ENCODE results near the gene SYNJ2. TPM values are rescaled to one million over a fixed set of nuclear protein-coding genes. Genes with fewer than 3 reads are reported as not detected.

SYNJ2 gene
- total and polyA plus RNA-seq, 4 donors, result 3.4 to 8.8 (median 4.8) TPM

DNA sequence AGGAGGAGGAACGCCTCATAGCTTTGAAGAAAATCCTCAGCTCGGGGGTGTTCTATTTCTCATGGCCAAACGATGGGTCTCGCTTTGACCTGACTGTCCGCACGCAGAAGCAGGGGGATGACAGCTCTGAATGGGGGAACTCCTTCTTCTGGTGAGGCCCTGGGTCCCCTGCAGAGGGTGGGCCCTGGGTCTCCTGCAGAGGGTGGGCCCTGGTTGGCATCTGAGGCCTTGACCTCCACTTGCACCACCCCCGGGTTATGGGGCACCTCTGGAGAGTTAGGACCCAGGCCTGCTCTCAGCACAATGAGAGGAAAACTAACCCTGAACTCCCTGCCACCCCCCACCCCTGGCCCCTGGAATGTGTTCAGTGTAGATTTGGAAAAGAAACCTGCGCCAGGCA, 47.2 kb downstream of the SYNJ2 start:
- Histone ChIP-seq H3K4me3 (no peak overlapping the region), H3K4me1 (ENCODE audit: control insufficient read depth in 5 of 5, insufficient read depth in 5 of 5, low read length in 5 of 5) (peaks cover 15 to 57% (median 22%) of the 10 kb centered on the region in 5 donors), H3K9ac (ENCODE audit: insufficient read depth in 1 of 2, low read length in 2 of 2) (no peak overlapping the region), H3K36me3 (ENCODE audit: control insufficient read depth in 4 of 4, insufficient read depth in 4 of 4, low read length in 4 of 4) (no peaks in the 10 kb centered on the region), H3K27me3 (ENCODE audit: control insufficient read depth in 3 of 3, insufficient read depth in 3 of 3, low read length in 2 of 3) (no peaks in the 10 kb centered on the region), H3K9me3 (ENCODE audit: control insufficient read depth in 4 of 4, insufficient read depth in 3 of 4, low read length in 3 of 4) (no peaks in the 10 kb centered on the region), H3K27ac (ENCODE audit: low read depth in 1 of 2, low read length in 1 of 2) (no peak overlapping the region)
- DNase-seq, result no peak
- TF ChIP-seq, protein P1, sequence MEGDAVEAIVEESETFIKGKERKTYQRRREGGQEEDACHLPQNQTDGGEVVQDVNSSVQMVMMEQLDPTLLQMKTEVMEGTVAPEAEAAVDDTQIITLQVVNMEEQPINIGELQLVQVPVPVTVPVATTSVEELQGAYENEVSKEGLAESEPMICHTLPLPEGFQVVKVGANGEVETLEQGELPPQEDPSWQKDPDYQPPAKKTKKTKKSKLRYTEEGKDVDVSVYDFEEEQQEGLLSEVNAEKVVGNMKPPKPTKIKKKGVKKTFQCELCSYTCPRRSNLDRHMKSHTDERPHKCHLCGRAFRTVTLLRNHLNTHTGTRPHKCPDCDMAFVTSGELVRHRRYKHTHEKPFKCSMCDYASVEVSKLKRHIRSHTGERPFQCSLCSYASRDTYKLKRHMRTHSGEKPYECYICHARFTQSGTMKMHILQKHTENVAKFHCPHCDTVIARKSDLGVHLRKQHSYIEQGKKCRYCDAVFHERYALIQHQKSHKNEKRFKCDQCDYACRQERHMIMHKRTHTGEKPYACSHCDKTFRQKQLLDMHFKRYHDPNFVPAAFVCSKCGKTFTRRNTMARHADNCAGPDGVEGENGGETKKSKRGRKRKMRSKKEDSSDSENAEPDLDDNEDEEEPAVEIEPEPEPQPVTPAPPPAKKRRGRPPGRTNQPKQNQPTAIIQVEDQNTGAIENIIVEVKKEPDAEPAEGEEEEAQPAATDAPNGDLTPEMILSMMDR (IDR thresholded peaks at IDR 0.05; ENCODE audit: control extremely low read depth, extremely low read depth), result no peak
- ATAC-seq (ENCODE audit: insufficient read depth, low FRiP score), result no peak
- WGBS, 2 donors, result 91 to 93% methylated on average over 8 of the region's 8 CpGs

DNA sequence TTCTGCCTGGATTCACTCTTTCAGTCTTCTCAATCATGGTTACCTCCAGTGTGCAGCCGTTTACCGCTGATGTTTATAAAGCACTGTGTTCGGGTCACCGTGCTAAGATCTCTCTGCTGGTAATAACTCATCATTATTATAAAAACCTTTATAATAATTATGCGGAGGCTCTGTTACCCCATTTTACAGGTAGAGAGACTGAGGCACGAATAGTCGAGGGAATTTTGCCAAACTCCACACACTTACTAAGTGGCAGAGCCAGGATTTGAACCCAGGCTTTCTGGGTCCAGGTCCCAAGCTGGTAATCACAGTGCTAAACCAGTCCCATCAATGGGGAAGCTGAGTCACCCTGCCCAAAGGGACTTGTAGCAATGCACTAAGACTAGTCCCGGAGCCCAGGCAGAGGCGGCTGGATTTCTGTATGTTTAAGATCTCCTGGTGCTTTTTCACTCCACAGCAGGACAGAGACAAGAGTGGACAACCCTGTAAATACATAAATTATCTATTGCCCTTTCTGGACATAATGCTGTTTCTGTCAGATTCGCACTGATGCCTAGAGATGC, 48.1 kb downstream of the SYNJ2 start:
- no peak for DNase-seq
- H3K4me1 ChIP-seq (ENCODE audit: control insufficient read depth in 5 of 5, insufficient read depth in 5 of 5, low read length in 5 of 5), result peaks cover 15 to 58% (median 22%) of the 10 kb centered on the region in 5 donors

DNA sequence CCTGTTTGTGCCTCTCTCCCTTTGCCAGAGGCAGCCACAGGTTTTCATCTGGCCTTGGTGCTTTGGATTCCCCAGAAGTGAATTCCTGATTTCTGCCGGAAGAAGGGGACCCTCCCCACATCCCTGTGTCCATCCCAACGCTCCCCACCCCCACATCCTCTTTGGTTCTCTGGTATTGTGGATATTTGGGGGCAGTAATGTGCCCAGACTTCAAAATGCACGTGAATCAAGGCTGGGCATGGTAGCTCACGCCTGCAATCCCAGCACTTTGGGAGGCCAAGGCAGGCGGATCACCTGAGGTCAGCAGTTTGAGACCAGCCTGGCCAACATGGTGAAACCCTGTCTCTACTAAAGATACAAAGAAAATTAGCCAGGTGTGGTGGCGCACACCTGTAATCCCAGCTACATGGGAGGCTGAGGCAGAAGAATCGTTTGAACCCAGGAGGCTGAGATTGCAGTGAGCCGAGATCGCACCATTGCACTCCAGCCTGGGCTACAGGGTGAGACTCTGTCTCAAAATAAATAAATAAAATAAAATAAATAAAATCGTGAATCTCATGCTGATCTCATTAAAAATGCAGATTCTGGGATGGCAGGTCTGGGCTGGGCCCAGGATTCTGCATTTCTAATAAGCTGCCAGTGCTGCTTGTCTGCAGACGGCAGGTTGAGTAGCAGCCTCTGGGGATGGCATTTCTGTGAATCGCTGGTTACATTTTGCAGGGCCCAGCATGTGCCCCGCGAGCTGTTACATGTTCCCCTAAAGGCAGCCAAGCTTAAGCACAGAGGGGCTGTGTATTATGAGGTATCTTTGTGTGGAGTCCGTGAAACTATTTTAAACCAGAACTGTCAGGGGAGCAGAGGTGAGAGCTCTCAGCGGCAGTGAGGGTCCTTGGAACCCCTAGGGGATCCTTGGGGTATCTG, 49.0 kb downstream of the SYNJ2 start:
- Histone ChIP-seq H3K27ac (ENCODE audit: low read depth in 1 of 2, low read length in 1 of 2) (peak overlapping the region in 1 of 2 donors; percentile 67), H3K4me1 (ENCODE audit: control insufficient read depth in 5 of 5, insufficient read depth in 5 of 5, low read length in 5 of 5) (peaks cover 15 to 57% (median 22%) of the 10 kb centered on the region in 5 donors), H3K27me3 (ENCODE audit: control insufficient read depth in 3 of 3, insufficient read depth in 3 of 3, low read length in 2 of 3) (no peaks in the 10 kb centered on the region), H3K9me3 (ENCODE audit: control insufficient read depth in 4 of 4, insufficient read depth in 3 of 4, low read length in 3 of 4) (no peaks in the 10 kb centered on the region), H3K4me3 (no peak overlapping the region), H3K9ac (ENCODE audit: insufficient read depth in 1 of 2, low read length in 2 of 2) (no peak overlapping the region), H3K36me3 (ENCODE audit: control insufficient read depth in 4 of 4, insufficient read depth in 4 of 4, low read length in 4 of 4) (no peaks in the 10 kb centered on the region)
- whole genome bisulfite sequencing, 2 donors, result 93 to 94% methylated on average over 16 of the region's 16 CpGs
- ATAC-seq (ENCODE audit: insufficient read depth, low FRiP score), result no peak
- TF ChIP-seq, protein P1 (IDR thresholded peaks at IDR 0.05; ENCODE audit: control extremely low read depth, extremely low read depth), result no peak
- DNase-seq, result no peak

More for the DNA sequence above, 48.1 kb downstream of the SYNJ2 start:
- 97 to 98% methylated on average over 10 of the region's 10 CpGs for WGBS, 2 donors
- H3K27me3 ChIP-seq (ENCODE audit: control insufficient read depth in 3 of 3, insufficient read depth in 3 of 3, low read length in 2 of 3), result no peaks in the 10 kb centered on the region
- H3K36me3 ChIP-seq (ENCODE audit: control insufficient read depth in 4 of 4, insufficient read depth in 4 of 4, low read length in 4 of 4), result no peaks in the 10 kb centered on the region
- ATAC-seq (ENCODE audit: insufficient read depth, low FRiP score), result no peak
- H3K4me3 ChIP-seq, result no peak overlapping the region
- H3K27ac ChIP-seq (ENCODE audit: low read depth in 1 of 2, low read length in 1 of 2), result no peak overlapping the region
- no peak overlapping the region for H3K9ac ChIP-seq (ENCODE audit: insufficient read depth in 1 of 2, low read length in 2 of 2)
- TF ChIP-seq, protein P1 (IDR thresholded peaks at IDR 0.05; ENCODE audit: control extremely low read depth, extremely low read depth), result no peak
- no peaks in the 10 kb centered on the region for H3K9me3 ChIP-seq (ENCODE audit: control insufficient read depth in 4 of 4, insufficient read depth in 3 of 4, low read length in 3 of 4)

Data from lung (tissue), 12 donors.